Smooth muscle cell (in vitro differentiated cells): ENCODE measurements around the gene FAM237A. TPM values are rescaled to one million over a fixed set of nuclear protein-coding genes. Genes with fewer than 3 reads are reported as not detected.

Source experiments
- DNase-seq: peaks from one replicate; lab custom pipeline; 2025; ENCODE audit not compliant: unreplicated experiment; lab: John Stamatoyannopoulos, UW
- H2AFZ ChIP-seq: fragments of 200-600 bp; sonication (generic); 2 replicates; pipeline ENCODE4 v1.6.0; 2016; ENCODE audit warnings: antibody characterized with exemption, low read depth, mild to moderate bottlenecking
- H3F3A ChIP-seq: fragments of 200-600 bp; sonication (generic); 2 replicates; pipeline ENCODE4 v1.6.0; 2017; ENCODE audit warnings: antibody characterized with exemption, low read depth
- H3K27ac ChIP-seq: fragments of 200-600 bp; sonication (generic); 2 replicates; pipeline ENCODE4 v1.5.1; 2016; ENCODE audit warnings: low read depth, mild to moderate bottlenecking
- H3K27me3 ChIP-seq: fragments of 200-600 bp; sonication (generic); 2 replicates; pipeline ENCODE4 v1.6.1; 2016; ENCODE audit warnings: low read depth, mild to moderate bottlenecking
- H3K36me3 ChIP-seq: fragments of 200-600 bp; sonication (generic); 2 replicates; pipeline ENCODE4 v1.5.1; 2016; ENCODE audit warnings: low read depth
- H3K4me1 ChIP-seq: fragments of 200-600 bp; sonication (generic); 2 replicates; pipeline ENCODE4 v1.5.1; 2016; ENCODE audit warnings: low read depth
- H3K4me2 ChIP-seq: fragments of 200-600 bp; sonication (generic); 2 replicates; pipeline ENCODE4 v1.6.0; 2016; ENCODE audit warnings: mild to moderate bottlenecking
- H3K4me3 ChIP-seq: fragments of 200-600 bp; sonication (generic); 2 replicates; pipeline ENCODE4 v1.5.1; 2016; ENCODE audit warnings: mild to moderate bottlenecking
- H3K79me2 ChIP-seq: fragments of 200-600 bp; sonication (generic); 2 replicates; pipeline ENCODE4 v1.6.0; 2016; ENCODE audit warnings: low read depth, mild to moderate bottlenecking
- H3K9ac ChIP-seq: fragments of 200-600 bp; sonication (generic); 2 replicates; pipeline ENCODE4 v1.6.0; 2016; ENCODE audit warnings: low read depth
- H3K9me3 ChIP-seq: fragments of 200-600 bp; sonication (generic); replicated peaks from 2 replicates; pipeline ENCODE4 v1.5.1; 2016; ENCODE audit warnings: low read depth
- H4K20me1 ChIP-seq: fragments of 200-600 bp; sonication (generic); 2 replicates; pipeline ENCODE4 v1.6.0; 2016; ENCODE audit warnings: low read depth
- WGBS: methylation state at CpG from one replicate; pipeline ENCODE4 v1.1.7; 2016; ENCODE audit warnings: low lambda C conversion rate; 5-methylcytosine and 5-hydroxymethylcytosine counted together
- polyA plus RNA-seq: library from polyadenylated mRNA; unstranded; fragments of >200 nt; fragmentation: Nextera tagmentation; extraction: Ambion mirVana; gene quantifications from 2 replicates; pipeline ENCODE4 v1.2.1, GENCODE V29; 2016
- total RNA-seq: library from RNA; depleted of rRNA; stranded (reverse); fragments of >200 nt; gene quantifications from 2 replicates; pipeline ENCODE4 v1.2.3, GENCODE V29; 2014
- TF ChIP-seq, protein P1 (sequence below): fragments of 200-600 bp; sonication (generic); IDR thresholded peaks from 2 replicates; pipeline ENCODE4 v1.5.1; 2017; ENCODE audit warnings: borderline replicate concordance, mild to moderate bottlenecking, antibody characterized with exemption; ENCODE audit not compliant: insufficient read depth, poor library complexity, severe bottlenecking

The FAM237A gene
- total and polyA plus RNA-seq, 2 experiments from 2014 or later = not detected

- H3K4me3 ChIP-seq = no peak overlapping the region
- H3K9me3 ChIP-seq = no peaks in the 10 kb centered on the region
These were observed 50.7 kb downstream of the FAM237A start for GRCh38 chr2:206692971-206693370.

DNA sequence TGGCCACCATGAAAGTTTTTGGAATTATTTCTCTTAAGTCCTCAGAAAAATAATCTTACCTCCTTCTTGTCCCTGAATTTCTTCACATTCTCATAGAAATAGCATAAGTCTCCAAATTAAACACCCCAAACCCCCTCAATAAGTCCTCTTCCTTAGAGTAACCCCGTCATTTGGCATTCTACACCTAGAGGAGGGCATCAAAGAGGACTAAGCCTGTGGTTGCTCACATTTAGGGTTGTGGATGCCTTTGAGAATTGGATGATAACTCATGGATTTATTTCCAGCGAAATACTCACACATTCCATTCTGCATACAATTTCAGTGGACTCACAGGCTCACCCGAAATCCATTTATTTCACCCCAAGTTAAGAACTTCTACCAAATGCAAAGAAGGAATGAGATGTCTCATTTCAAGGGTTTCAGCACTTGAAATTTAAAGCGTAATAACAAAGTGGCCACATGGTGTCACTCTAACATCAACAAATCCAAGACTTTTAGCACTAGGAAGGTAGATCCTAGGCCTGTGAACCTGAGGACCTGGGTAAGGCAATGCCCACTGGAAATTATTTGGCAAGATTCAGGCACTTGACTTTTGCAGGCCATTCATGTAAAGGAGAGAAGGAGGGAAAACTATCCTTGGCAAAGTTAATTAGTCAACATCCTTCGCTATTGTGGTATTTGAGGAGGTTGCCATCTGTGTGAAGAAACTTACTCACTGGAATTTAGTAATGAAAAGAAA, 51.3 kb downstream of the FAM237A start:
- Histone ChIP-seq H3K9me3 (no peaks in the 10 kb centered on the region), H3K27me3 (peaks cover 5% of the 10 kb centered on the region), H2AFZ (no peak overlapping the region)

More at GRCh38 chr2:206692971-206693370, 50.7 kb downstream of the FAM237A start:
- no peak for DNase-seq
- Histone ChIP-seq H3K27ac (no peak overlapping the region), H3K27me3 (peaks cover under 1% of the 10 kb centered on the region), H2AFZ (no peak overlapping the region), H3K36me3 (no peaks in the 10 kb centered on the region), H4K20me1 (no peaks in the 10 kb centered on the region), H3K4me1 (no peaks in the 10 kb centered on the region), H3K4me2 (no peak overlapping the region), H3F3A (no peaks in the 10 kb centered on the region), H3K9ac (no peak overlapping the region), H3K79me2 (no peaks in the 10 kb centered on the region)
- WGBS = 89% methylated on average over 7 of the region's 7 CpGs
- TF ChIP-seq, protein P1, sequence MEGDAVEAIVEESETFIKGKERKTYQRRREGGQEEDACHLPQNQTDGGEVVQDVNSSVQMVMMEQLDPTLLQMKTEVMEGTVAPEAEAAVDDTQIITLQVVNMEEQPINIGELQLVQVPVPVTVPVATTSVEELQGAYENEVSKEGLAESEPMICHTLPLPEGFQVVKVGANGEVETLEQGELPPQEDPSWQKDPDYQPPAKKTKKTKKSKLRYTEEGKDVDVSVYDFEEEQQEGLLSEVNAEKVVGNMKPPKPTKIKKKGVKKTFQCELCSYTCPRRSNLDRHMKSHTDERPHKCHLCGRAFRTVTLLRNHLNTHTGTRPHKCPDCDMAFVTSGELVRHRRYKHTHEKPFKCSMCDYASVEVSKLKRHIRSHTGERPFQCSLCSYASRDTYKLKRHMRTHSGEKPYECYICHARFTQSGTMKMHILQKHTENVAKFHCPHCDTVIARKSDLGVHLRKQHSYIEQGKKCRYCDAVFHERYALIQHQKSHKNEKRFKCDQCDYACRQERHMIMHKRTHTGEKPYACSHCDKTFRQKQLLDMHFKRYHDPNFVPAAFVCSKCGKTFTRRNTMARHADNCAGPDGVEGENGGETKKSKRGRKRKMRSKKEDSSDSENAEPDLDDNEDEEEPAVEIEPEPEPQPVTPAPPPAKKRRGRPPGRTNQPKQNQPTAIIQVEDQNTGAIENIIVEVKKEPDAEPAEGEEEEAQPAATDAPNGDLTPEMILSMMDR = no peak

DNA sequence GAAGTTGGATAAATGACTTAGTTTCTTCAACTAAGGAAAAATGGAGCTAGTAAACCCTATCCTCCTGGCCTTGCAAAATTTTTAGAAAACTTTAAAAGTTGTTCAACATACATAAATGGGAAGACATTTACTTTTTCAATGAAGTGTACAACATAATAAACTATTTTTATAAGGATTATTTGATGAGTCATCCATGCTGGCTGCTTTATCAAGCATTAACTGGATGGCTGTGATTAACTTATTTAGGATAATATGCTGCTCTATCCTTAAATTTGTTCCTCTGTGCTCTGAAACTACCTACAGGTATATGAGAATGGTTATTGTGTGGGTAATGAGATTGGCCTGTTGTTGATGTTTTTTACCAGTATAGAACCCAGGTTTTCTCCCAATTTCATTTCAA, 54.6 kb downstream of the FAM237A start:
- no peaks in the 10 kb centered on the region for H3K79me2 ChIP-seq
- H3F3A ChIP-seq = no peaks in the 10 kb centered on the region
- no peaks in the 10 kb centered on the region for H3K36me3 ChIP-seq
- H2AFZ ChIP-seq = no peak overlapping the region
- H3K27me3 ChIP-seq = peaks cover 18% of the 10 kb centered on the region
- no peak overlapping the region for H3K27ac ChIP-seq
- H3K9ac ChIP-seq = no peak overlapping the region
- no peak overlapping the region for H3K4me3 ChIP-seq
- H3K4me2 ChIP-seq = no peak overlapping the region
- H3K9me3 ChIP-seq = no peaks in the 10 kb centered on the region
- H4K20me1 ChIP-seq = no peaks in the 10 kb centered on the region
- DNase-seq = no peak
- TF ChIP-seq, protein P1 = no peak
- H3K4me1 ChIP-seq = no peaks in the 10 kb centered on the region

More for the DNA sequence above, 51.3 kb downstream of the FAM237A start:
- Histone ChIP-seq H3K79me2 (no peaks in the 10 kb centered on the region), H3K4me2 (no peak overlapping the region), H3K4me1 (no peaks in the 10 kb centered on the region), H3K36me3 (no peaks in the 10 kb centered on the region), H3K27ac (no peak overlapping the region), H4K20me1 (no peaks in the 10 kb centered on the region), H3K4me3 (no peak overlapping the region), H3F3A (no peaks in the 10 kb centered on the region), H3K9ac (no peak overlapping the region)
- 21% methylated on average over 5 of the region's 5 CpGs for WGBS
- DNase-seq = no peak
- TF ChIP-seq, protein P1 = peak; percentile 65

GRCh38 chr2:206698811-206699210, 56.5 kb downstream of the FAM237A start:
- Histone ChIP-seq H3K4me2 (no peak overlapping the region), H3K36me3 (no peaks in the 10 kb centered on the region), H4K20me1 (no peaks in the 10 kb centered on the region), H3K9ac (no peak overlapping the region), H3K27ac (no peak overlapping the region), H2AFZ (no peak overlapping the region), H3K4me1 (no peaks in the 10 kb centered on the region), H3K4me3 (no peak overlapping the region), H3F3A (no peaks in the 10 kb centered on the region), H3K27me3 (peaks cover 18% of the 10 kb centered on the region), H3K9me3 (no peaks in the 10 kb centered on the region), H3K79me2 (no peaks in the 10 kb centered on the region)
- DNase-seq = no peak
- WGBS = 61% methylated on average over 3 of the region's 3 CpGs
- TF ChIP-seq, protein P1 = no peak
